A204.1 (cell line): ENCODE data around the gene CSPG4.
"Not testable (repeated sequence)": the region's sequence is repeated elsewhere in the genome, so short reads cannot be mapped to it uniquely, and the experiment has no call there.

Experiments used
- FAIRE-seq: peaks from 2 replicates; lab custom pipeline; 2012; peaks lifted over from hg19 to GRCh38; lab: Jason Lieb, UNC

Gene CSPG4

GRCh38 chr15:75738014-75738646 lies 25.5 kb upstream of the CSPG4 start:
- FAIRE-seq: no peak

GRCh38 chr15:75737116-75738013 lies 24.7 kb upstream of the CSPG4 start:
- FAIRE-seq: not testable (repeated sequence)

DNA sequence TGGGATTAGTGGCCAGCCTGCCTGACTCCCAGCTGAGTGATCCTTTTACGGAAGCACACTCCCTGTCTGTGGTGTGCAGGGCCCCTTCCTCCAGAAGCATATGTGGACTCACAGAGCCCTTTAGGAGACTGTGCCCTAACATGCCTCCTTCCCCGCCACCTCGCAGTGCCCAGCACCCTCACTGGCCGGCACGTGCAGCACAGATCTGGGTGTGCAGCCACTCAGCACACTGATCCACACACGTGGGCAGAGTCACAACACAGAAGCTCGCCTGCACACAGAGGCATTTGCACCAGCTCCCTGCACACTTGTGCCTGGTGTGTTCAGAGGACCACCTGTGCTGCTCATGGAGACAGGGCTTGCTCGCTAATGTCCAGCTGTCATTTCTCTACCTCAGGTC lies 23.6 kb upstream of the CSPG4 start:
- no peak for FAIRE-seq

DNA sequence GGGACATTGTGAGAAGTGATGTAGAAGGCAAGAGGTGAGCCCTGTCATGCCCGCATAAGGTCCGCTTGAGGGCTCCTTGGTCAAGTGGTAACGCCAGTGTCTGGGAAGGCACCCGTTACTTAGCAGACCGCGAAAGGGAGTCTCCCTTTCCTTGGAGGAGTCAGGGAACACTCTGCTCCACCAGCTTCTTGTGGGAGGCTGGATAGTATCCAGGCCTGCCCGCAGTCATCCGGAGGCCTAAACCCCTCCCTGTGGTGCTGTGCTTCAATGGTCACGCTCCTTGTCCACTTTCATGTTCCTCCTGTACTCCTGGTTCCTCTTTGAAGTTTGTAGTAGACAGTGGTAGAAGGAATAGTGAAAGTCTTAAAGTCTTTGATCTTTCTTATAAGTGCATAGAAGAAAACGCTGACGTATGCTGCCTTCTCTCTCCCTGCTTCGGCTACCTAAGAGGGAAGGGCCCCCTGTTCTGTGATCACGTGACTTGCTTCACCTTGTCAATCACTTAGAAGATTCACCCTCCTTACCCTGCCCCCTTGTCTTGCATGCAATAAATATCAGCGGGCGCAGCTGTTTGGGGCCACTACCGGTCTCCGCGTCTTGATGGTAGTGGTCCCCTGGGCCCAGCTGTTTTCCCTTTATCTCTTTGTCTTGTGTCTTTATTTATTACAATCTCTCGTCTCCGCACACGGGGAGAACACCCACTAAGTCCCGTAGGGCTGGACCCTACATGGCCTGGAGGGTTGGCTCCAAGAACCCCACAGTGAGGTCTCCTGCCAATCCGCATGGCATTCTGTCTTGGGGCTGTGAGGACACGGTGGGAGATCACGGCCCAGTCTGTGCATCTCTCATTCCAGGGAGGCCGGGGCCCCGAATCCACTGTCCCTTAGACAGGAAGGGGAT lies 22.5 kb upstream of the CSPG4 start:
- FAIRE-seq: not testable (repeated sequence)

GRCh38 chr15:75733761-75734651 lies 21.4 kb upstream of the CSPG4 start:
- no peak for FAIRE-seq

DNA sequence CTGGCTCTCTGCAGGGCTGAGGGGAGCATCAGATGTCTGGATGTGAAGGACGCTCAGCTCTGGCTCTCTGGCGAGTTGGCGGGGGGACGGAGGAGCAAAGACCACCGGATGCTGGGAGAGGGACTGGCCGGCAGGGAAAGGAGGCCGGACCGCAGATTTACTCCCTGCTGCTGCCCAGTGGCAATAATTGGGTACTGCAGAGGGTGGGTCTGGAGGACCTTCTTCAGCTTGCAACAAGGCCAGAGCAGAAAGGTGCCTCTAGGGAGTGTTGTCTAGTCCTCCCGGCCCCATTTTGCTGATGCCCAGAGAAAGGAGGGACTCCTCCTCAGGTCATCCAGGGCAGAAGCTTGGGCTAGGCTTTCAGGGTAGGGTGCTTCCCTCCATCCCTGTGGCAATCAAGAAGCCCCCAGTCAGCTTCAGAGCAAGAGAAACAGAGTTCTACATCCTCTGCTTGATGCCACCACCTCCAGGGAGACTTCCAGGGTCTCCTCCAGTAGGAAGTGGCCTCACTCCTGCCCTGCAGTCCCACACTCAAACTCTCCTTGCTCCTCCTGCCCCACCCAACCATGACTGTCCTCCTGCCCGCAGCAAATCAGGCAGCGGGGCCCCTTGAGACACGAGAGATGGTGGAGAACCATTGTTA lies 20.3 kb upstream of the CSPG4 start:
- FAIRE-seq: no peak

- no peak for FAIRE-seq
Observed at GRCh38 chr15:75732177-75732808, 19.6 kb upstream of the CSPG4 start.

- FAIRE-seq: no peak
Observed at GRCh38 chr15:75731248-75732151, 18.9 kb upstream of the CSPG4 start.

DNA sequence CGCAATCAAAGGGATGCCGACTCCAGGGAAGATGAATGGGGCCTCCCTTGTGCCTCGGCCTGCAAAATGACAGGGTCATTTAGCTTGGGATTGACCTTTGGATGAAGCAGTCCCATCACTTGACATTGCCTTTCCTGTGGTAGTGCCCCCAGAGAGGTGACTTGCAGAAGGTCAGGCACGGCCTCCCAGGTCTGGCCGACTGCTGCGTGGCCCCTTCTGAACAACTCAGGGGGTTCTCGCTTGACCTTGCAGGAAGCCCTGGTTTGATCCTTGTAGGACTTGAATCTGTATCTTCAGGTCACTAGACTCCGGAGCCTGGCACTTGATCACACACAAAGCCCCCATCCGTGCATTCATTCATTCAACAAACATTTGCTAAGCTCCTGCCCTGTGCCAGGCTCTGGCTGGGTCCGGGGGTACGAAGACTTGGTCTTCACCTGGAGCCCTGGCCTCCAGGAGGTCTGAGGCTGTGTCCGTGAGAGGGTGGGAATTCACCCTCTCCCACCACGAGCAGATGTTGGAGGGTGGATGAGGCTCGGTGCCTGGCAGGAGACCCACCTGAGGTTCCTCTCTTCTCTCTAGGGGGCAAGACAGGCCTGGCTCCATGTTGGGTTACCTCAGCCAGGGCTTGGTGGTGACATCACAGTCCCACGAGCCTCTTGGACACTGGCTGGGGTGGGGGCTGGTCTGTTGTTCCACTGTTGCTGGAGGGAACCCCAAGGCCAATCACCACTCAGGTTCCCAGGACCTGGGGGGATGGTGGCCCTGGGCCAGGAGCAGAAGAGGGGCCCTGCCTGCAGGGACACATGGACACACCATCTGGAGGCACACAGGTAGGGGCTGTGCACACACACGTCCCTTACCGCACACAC lies 18.0 kb upstream of the CSPG4 start:
- FAIRE-seq: not testable (repeated sequence)

DNA sequence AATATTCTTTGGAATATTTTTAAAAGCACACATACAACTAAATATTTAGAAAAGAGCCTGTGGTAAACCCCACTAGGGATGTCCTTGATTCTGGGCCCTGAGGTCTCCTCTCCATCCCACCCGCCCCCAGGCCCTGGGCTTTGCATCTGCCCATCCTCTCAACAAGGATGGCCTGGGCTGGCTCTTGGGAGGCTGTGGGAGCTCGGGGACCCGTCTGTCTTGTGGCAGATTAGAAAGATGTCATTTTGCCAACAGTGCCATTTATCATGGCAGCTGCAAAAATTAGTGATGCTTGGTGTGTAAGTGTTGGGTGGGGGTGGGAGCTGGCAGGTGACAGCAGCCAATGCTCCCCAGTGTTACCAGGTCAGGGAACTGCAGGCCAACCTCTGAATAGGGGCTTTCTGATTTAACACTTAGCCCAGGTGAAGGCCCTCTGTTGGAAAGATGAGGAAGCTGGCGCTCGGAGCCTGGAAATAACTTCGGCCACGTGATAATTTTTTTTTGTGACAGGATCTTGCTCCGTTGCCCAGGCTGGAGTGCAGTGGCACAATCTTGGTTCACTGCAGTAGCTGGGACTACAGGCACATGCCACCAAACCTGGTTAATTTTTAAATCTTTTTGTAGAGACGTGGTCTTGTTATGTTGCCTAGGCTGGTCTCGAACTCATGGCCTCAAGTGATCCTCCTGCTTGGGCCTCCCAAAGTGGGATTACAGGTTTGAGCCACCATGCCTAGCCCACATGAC lies 16.9 kb upstream of the CSPG4 start:
- no peak for FAIRE-seq

DNA sequence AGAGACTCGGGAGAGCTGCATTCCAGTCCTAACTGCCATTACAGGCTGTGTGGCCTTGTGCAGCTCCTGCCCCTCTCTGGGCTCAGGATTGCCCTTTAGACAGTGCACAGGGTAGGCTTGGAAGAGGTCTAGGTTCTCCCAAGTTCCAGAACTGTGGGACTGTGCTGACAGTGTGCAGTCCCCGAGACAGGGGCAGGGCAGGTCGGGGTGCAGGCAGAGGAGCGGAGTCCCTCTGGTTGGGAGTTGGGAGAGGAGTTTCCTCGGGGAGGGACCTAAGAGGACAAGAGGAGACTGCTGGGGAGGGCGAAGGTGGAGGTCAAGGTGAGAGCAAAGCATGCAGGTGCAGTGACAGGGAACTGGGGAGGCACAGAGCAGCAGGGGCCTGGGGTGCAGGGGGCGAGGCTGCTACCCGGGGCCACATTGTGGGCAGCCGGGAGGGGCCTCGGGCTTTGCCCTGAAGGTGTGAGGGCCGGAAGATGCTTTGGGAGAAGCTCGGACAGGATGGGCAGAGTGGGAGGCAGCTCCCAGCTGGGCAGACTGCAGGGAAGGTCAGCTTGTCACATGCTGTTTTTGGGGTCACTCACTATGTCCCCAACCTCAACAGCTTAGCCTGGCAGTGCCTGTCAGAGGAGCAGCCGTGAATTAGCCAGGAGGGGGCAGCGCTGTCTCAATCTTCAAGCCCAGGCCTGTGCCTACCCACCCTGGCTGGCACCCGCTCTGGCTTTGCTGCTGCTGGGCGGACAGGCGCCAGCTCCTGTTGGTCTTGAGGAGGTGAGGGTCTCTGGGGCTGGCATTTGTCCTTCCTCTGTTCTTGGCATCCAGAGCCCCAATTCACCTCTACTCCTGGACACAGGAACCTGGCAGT lies 15.4 kb upstream of the CSPG4 start:
- no peak for FAIRE-seq

GRCh38 chr15:75727031-75727531 lies 14.4 kb upstream of the CSPG4 start:
- no peak for FAIRE-seq

DNA sequence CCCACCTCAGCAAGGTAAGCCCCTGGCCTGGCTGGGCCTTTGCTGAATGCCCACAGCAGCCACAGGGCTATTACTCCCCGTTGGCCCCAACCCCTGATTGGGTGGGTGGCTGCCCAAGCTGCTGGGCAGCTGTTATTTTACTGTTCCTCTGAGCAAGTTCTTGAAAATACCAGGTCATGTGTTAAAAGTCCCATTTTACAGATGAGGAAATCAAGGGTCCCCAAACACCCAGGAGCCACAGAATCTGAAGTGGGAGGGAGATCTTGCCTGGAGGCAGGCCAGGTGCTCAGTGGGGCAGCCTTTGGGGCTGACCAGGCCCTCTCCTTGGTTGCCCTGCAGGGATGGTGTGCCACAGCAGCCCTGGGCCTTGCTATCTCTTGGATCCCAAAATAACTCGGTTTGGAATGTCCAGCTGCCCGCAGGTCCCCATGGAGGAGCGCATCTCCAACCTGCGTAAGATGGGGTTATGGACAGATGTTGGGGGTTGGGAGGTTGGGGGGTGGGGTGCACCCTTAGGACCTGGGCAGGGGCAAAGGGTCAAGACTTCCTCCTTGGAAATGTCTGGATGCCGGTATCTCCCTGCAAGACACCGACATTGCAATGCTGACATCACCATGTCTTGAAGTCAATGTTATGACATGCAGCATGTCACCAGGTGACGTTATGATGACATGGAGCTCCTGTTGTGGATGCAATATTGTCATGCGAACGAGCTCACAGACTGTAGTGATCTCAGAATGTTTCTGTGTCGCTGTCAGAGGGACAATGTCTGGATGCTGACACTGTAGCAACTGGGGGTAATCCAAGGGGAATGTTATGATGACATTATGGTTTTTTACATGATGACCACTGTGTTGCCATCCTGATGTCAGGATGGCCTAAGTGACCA lies 13.3 kb upstream of the CSPG4 start:
- FAIRE-seq: no peak

DNA sequence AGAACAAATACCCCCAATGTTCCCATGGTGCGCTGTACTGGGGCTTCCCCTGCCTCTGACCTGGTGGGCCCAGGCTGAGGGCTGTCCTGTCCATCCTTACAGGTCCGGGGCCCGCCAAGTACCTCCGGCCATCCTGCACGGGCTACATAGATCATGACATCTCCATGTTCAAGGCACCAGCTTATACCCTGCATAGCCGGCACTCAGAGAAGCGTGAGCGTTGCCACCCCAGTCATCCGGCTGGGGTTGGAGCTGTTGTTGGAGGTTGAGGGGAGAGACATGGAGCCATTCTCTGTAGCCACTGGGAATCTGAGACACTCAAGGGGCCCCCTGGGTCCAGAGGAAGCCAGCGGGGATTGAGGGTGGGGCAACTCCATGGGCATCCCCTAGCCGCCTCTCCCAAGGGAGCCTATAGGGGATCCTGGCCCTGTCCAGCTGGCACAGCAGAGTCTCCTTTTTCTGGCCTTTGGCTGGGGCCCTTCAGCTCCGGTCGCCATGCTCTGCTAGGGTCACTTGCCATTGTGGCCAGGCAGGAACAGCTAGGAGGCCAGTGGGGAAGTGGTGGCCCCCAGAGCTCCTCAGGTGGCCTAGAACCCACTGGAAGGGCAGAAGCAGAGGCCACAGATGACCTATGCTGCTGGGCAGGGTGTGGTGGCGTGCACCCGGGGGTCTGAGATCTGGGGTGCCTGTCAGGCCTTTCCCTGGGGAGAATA lies 12.5 kb upstream of the CSPG4 start:
- FAIRE-seq: no peak
